K562 (cell line): Measurements from ENCODE around the gene USB1. TPM values are rescaled to one million over a fixed set of nuclear protein-coding genes. Genes with fewer than 3 reads are reported as not detected.

Experiments
- BHLHE40 ChIP-seq: IDR thresholded peaks from 2 replicates; pipeline ENCODE4 v1.6.1; 2011; ENCODE audit warnings: low read length, improper control_type of control experiment
- E2F4 ChIP-seq: sonication (generic); formaldehyde crosslinking; IDR thresholded peaks from 2 replicates; pipeline ENCODE4 v1.8.0; 2022; ENCODE audit warnings: mild to moderate bottlenecking, low read depth, missing genetic modification reagents
- HMGXB4 ChIP-seq: sonication (generic); formaldehyde crosslinking; IDR thresholded peaks from 2 replicates; pipeline ENCODE4 v1.8.1; 2023; ENCODE audit warnings: mild to moderate bottlenecking, missing genetic modification reagents
- KAT2B ChIP-seq: IDR thresholded peaks from one replicate; pipeline ENCODE4 v1.6.1; 2012; ENCODE audit warnings: low read depth, mild to moderate bottlenecking, control low read depth, inconsistent platforms, low read length, moderate library complexity
- KDM4B ChIP-seq, 2 experiments: fragments of 450-650 bp in 1 of 2; sonication (generic) in 1 of 2; IDR thresholded peaks; 2 replicates each; pipeline ENCODE4 v1.6.1; 2016 to 2017; ENCODE audit warnings: borderline replicate concordance in 2 of 2, antibody characterized with exemption in 1 of 2, low read depth in 1 of 2, mild to moderate bottlenecking in 1 of 2
- KLF1 ChIP-seq: fragments of 450-650 bp; IDR thresholded peaks from 2 replicates; pipeline ENCODE4 v1.6.1; 2016; ENCODE audit warnings: missing genetic modification characterization, missing compliant biosample characterization
- L3MBTL2 ChIP-seq: fragments of 450-650 bp; IDR thresholded peaks from 2 replicates; pipeline ENCODE4 v1.6.1; 2016; ENCODE audit warnings: mild to moderate bottlenecking, moderate library complexity
- NR2C1 ChIP-seq, 2 experiments: fragments of 450-650 bp; IDR thresholded peaks; 2 replicates each; pipeline ENCODE4 v1.6.1; 2017; ENCODE audit warnings: mild to moderate bottlenecking in 2 of 2, antibody characterized with exemption in 1 of 2, inconsistent platforms in 1 of 2, missing compliant biosample characterization in 1 of 2, missing genetic modification characterization in 1 of 2
- PTTG1 ChIP-seq: fragments of 450-650 bp; IDR thresholded peaks from 2 replicates; pipeline ENCODE4 v1.6.1; 2016; ENCODE audit warnings: low read depth, mild to moderate bottlenecking, missing genetic modification characterization, missing compliant biosample characterization
- RBM34 ChIP-seq: fragments of 200-400 bp; formaldehyde crosslinking; IDR thresholded peaks from 2 replicates; pipeline ENCODE4 v1.6.1; 2018; ENCODE audit warnings: low read length, borderline replicate concordance; ENCODE audit not compliant: insufficient read depth
- SMAD4 ChIP-seq: fragments of 250-450 bp; sonication (Bioruptor Pico); conservative IDR thresholded peaks from 2 replicates; pipeline ENCODE4 v1.8.0; 2021; ENCODE audit warnings: inconsistent platforms, mild to moderate bottlenecking, moderate library complexity
- SRSF3 ChIP-seq: fragments of 200-400 bp; formaldehyde crosslinking; IDR thresholded peaks from 2 replicates; pipeline ENCODE4 v1.6.1; 2016; ENCODE audit warnings: mild to moderate bottlenecking, low read length, moderate library complexity; ENCODE audit not compliant: insufficient read depth
- TSHZ1 ChIP-seq: fragments of 250-450 bp; sonication (Bioruptor Pico); IDR thresholded peaks from 2 replicates; pipeline ENCODE4 v1.4.0; 2020; ENCODE audit warnings: mild to moderate bottlenecking, moderate library complexity
- ZBTB34 ChIP-seq: fragments of 250-450 bp; sonication (Bioruptor Pico); IDR thresholded peaks from 2 replicates; pipeline ENCODE4 v1.8.0; 2021; ENCODE audit warnings: mild to moderate bottlenecking, moderate library complexity
- ZNF347 ChIP-seq: fragments of 450-650 bp; formaldehyde crosslinking; IDR thresholded peaks from 2 replicates; pipeline ENCODE4 v1.4.0; 2020; ENCODE audit warnings: low read depth, mild to moderate bottlenecking, moderate library complexity
- polyA plus RNA-seq, 8 experiments: library from polyadenylated mRNA; depleted of rRNA in 4 of 8; stranded (reverse) in 5 of 8; unstranded in 3 of 8; fragments of >200 nt; fragmentation: Nextera tagmentation in 2 of 8; fragmentation: Illumina TruSeq in 1 of 8; extraction: Ambion mirVana in 2 of 8; extraction: Trizol in 1 of 8; gene quantifications; 2 replicates each; pipeline versions ENCODE4 v1.2.1 to v1.2.3, GENCODE V29; 2011 to 2014; ENCODE audit warnings: inconsistent platforms in 1 of 8, missing spikeins in 1 of 8
- total RNA-seq, 7 experiments: library from RNA; depleted of rRNA in 6 of 7; stranded (reverse); fragments of >200 nt in 6 of 7; fragmentation: Illumina TruSeq in 2 of 7; extraction: Trizol in 2 of 7; gene quantifications; 2 replicates each; pipeline versions ENCODE4 v1.2.1 to v1.2.3, GENCODE V29; 2011 to 2021; ENCODE audit warnings: low replicate concordance in 1 of 7

Gene USB1
- total and polyA plus RNA-seq, 9 of the 15 experiments (the other 6 are each of a cell fraction or from before 2014, with no cell fraction given) = 11.6 to 73.6 (median 19.4) TPM

- 0 out of 2 replicates have a peak, but pooled peaks have one; percentile 31 for TF ChIP-seq BHLHE40
- no peak for TF ChIP-seq RBM34
- TF ChIP-seq E2F4 = no peak
- TF ChIP-seq ZBTB34 (CRISPR knock-in tag) = no peak
- TF ChIP-seq ZNF347 (CRISPR knock-in tag) = no peak
- no peak for TF ChIP-seq SRSF3
- 0 out of 4 replicates have a peak, but pooled peaks of 1 of the 2 experiments have one; percentile 32 for TF ChIP-seq KDM4B (IDR thresholded peaks at IDR 0.05; ENCODE audit: borderline replicate concordance in 2 of 2, low read depth in 1 of 2)
- TF ChIP-seq SMAD4 (CRISPR knock-in tag) = peak; percentile 66; the same call in 1 of the 2 replicates
- TF ChIP-seq L3MBTL2 = peak; percentile 72
- no peak for TF ChIP-seq HMGXB4 (CRISPR knock-in tag)
- TF ChIP-seq KAT2B = no peak
- no peak for TF ChIP-seq PTTG1 (tag)
- peak; percentile 43; the same call in 1 of the 2 replicates for TF ChIP-seq KLF1 (tag)
- TF ChIP-seq NR2C1 (IDR thresholded peaks at IDR 0.05) = peak; percentile 11; the same call in 1 of the 2 replicates
- peak; percentile 43; the same call in 1 of the 2 replicates for TF ChIP-seq NR2C1 (tag; IDR thresholded peaks at IDR 0.05)
- TF ChIP-seq TSHZ1 (CRISPR knock-in tag) = no peak
These were observed 23.5 kb downstream of the USB1 start (continued) for GRCh38 chr16:58024486-58025350.
